GM18861 (cell line): ENCODE results near the gene AGO4.
"Not testable (repeated sequence)": the region's sequence is repeated elsewhere in the genome, so short reads cannot be mapped to it uniquely, and the experiment has no call there.

ENCODE experiments used
- ATAC-seq: cut with Tn5 transposase; IDR thresholded peaks from one replicate; pipeline ENCODE4 v1.9.1; 2021; ENCODE audit not compliant: unreplicated experiment

The AGO4 gene

DNA sequence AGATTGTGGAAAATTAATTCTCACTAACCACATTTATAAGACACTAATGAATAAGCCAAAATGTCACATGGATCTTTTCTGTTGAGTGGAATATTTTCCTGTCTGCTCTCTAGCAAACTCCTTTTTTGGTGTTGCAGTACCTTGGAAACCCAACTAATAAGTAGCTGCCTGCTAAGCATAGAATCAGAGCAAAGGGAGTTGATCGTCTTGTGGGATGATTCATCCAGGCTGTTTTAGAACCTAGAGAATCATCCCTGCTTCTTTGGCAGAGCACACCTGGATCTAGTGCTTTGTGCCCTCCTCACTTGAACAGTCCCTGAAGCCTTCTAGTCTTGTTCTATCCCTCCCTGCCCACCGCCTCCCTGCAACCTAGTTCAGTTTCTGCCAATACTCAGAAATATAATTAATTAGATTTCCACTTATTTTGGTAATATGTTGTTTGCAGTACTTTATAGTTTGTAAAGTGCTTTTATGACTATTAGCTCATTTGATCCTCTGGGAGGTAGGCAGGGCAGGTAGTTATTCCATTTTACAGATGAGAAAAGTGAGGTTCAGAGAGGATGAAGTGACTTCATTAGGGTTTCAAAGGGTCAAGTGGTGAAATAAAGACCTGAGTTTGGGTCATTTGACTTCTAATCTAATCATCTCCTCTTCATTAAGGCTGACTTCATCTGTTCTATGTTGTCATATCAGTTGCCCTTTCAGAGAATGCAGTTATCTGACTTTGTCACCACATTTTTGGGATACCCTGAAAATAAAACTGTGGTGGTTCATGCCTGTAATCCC lies 2.5 kb downstream of the AGO4 start:
- no peak for ATAC-seq

DNA sequence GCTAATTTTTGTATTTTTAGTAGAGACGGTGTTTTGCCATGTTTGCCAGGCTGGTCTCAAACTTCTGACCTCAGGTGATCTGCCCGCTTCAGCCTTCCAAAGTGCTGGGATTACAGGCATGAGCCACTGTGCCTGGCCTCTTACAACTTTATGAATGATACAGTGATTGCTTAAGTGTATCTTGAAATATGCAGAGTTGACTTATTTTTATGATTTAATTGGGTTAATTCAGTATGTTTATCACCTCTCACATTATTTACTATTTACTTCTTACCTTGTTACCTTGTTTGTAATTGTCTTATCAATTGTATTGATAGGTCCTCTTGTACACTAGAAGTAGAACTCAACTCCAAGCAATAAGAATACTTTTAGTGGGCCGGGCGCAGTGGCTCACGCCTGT lies 4.9 kb downstream of the AGO4 start:
- not testable (repeated sequence) for ATAC-seq

DNA sequence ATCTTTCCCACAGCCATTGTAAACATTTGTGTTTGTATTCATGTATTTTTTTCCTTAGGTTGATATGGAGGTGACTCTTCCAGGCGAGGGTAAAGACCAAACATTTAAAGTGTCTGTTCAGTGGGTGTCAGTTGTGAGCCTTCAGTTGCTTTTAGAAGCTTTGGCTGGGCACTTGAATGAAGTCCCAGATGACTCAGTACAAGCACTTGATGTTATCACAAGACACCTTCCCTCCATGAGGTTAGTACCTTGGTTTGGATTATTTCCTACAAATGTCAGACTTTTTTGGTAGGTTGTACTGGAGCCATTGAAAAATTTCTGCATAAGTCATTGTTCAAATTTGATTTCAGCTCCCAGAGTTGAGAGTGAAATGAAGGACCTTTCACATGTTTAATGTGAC lies 17.4 kb downstream of the AGO4 start:
- ATAC-seq = no peak

DNA sequence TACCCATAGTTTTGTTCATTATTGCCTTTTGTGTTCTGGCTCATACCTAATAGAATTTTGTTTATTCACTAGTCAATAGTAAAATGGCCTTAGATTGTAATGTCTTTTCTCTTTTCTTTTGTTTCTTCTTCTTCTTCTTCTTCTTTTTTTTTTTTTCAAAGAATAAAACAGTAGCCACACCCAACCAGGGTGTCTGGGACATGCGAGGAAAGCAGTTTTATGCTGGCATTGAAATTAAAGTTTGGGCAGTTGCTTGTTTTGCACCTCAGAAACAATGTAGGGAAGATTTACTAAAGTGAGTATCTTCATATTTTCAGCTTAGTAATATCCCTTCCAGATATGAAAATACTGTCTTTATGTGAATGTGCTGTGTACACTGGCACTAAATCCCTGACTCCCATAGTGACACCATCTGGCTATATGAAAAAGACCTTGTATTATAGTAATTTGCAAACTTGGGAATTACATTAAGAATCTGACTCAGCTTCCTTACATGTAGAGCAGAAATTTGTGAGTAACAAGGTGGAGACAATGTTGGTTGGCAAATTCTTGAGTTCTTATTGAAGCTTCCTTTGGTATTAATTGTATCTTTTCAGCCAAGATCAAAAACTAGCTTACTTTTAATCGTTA lies 24.6 kb downstream of the AGO4 start:
- ATAC-seq = no peak

DNA sequence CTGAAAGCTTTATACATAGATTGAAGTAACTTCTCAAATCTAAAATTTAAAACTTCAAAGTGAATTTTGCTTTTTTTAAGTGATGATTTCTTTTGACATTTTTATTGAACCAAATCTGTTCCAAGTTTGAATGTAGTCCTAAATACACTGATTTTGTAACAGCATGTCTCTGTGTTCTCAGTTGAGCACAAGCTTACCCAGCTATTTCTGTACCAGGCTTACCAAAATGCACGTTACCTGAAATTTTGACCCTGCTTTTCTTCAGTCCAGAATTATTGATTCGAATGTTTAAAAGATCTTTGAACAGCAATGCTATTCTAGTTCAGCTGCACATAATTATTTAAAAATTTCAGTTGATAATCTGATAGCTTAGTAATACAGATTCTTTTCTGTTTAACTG lies 25.6 kb downstream of the AGO4 start:
- ATAC-seq = no peak

DNA sequence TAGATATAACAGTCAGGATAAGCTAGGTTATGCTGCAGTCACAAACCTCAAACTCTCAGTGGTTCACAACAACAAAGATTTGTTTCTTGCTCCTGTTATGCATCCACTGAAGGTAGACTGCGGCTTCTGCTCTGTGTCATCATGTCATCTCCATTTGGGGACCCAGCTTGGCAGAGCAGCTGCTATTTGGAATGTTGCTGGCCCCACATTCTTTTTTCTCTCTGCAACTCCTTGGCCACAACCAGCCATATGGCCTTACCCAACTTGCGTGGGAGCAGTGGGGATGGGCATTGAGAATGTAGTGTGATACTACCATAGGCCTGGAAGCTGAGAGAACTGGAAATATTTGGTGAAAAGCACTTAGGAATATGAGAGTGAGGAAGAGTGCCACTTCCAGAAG lies 26.4 kb downstream of the AGO4 start:
- ATAC-seq = no peak

DNA sequence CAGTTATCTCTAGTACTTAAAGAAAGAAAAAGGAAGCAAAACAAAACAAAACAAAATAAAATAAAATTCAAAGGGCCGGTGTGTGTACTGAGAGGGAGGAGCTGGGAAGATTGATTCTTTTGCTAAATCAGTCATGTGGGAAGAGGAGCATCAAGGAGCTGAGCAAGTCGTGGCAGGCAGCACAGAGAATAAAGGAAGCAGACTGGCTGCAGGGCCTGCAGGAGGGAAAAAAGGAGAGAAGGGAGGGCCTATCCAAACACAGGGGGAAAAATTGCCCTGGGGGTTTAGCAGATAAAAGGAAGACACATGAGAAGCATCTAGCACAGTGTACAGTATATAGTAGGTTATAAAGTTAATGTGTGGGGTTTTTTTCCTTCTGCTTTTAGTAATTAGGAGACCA lies 27.6 kb downstream of the AGO4 start:
- ATAC-seq = no peak

DNA sequence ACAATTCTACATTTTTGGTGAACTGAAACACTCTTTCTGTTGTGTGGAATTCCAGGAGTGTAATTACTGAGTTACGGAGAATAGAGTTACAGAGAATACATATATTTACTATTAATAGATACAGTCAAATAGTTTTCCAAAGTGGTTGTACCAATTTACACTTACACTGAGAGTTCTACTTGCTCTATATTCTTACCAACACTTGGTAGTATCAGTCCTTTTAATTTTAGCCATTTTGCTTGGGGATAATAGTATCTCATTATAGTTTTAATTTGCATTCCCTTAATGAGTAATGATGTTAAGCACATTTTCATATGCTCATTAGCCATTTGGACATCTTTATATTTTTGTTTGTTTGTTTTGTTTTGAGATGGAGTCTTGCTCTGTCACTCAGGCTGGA lies 28.9 kb downstream of the AGO4 start:
- no peak for ATAC-seq

DNA sequence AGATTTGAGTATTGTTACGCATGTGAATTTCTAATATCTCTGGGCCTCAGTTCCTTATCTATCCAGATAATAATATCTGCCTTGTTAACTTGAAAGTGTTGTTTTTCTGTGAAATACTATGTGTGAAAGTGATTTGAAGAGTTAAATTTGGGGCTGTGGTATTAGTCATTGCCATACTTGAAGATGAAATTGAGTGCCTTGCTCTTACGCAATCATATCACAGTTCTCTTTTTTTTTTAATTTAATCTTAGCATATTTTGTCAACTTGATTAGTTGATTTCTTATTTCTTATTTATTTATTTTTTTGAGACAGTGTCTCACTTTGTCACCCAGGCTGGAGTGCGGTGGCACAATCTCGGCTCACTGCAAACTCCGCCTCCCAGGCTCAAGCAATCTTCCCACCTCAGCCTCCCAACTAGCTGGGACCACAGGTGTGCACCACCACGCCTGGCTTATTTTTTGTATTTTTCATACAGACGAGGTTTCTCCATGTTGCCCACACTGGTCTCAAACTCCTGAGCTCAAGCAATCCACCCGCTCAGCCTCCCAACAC lies 31.0 kb downstream of the AGO4 start:
- no peak for ATAC-seq

DNA sequence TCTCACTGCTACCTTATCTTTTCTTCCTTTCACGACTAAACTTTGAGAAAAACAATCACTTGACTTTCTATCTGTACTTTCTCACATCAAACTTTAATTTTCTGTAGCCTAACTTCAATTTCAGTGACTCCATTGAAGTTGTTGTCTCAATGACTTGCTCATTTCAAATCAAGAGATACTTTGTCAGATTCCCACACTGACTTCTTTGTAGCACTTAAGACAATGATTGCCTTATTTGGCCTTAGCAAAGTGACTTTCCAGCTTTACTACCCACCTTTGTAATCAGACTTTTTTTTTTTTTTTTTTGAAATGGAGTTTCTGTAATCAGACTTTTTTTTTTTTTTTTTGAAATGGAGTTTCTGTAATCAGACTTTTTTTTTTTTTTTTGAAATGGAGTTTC lies 37.0 kb downstream of the AGO4 start:
- ATAC-seq = no peak

DNA sequence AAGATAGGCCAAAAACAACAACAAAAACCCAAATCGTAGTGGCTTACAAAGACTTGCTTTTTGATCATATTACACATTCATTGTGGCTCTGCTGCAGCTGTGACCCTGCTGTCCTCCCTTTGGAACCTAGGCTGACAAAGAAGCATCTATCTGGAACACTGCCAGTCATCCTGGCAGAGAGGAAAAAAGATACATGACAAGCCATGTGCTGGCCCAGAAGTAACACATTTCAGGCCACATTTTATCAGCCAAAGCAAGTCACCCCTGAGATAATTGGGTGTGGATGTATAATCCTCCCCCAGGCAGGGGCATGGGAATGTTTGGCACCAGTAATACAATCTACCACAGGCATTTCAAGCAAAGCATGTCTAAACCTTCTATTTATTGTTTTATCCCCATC lies 38.0 kb downstream of the AGO4 start:
- ATAC-seq = no peak

DNA sequence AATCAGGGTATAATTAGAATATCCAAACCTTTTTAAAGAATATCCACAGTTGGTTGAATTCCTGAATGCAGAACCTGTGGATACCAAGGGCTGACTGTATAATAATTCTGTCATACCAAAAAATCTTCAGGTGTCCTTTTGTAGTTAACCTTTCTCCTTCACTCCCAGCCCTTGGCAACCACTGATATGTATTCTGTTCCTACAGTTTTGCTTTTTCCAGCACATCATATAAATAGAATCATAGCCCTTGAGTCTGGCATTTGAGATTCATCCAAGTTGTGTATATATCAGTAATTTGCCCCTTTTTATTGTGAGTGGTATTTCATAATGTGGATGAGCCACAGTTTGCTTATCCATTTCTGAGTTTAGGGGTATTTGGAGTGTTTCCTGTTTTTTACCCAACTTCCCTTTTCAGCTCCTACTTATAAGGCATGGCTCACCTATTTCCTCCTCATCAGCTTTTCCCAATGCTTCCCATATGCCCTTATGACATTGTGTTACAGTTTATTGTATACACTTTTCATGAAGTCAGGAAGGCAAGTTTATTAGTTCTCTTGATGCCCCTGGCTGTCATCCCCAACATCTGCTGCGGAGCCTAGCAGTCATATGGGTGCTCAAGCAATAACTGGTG lies 40.2 kb downstream of the AGO4 start:
- no peak for ATAC-seq

DNA sequence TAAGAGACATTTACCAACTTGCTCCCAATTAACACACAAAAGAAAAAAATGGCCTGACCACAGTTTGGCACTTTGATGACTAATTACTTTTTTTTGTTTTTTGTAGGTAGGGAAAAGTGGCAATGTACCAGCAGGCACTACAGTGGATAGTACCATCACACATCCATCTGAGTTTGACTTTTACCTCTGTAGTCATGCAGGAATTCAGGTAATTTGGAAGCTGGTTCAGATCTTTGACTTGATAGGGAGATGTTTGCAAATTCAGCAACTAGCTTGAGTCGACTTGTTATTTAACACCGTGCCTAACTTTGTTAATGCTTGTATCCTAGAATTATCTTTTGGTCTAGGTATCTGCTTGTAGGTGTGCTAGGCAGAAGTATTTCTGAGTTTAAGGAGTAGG lies 42.2 kb downstream of the AGO4 start:
- ATAC-seq = no peak

DNA sequence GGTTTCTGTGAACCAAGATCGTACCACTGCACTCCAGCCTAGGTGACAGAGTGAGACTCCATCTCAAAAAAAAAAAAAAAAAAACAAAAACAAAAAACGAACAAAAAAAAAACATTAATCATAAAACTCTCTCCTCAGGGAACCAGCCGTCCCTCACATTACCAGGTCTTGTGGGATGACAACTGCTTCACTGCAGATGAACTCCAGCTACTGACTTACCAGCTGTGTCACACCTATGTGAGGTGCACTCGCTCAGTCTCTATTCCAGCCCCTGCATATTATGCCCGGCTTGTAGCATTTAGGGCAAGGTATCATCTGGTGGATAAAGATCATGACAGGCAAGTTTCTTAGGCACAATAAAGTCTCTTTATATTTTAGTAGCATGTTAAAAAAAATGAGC lies 42.9 kb downstream of the AGO4 start:
- ATAC-seq = no peak

DNA sequence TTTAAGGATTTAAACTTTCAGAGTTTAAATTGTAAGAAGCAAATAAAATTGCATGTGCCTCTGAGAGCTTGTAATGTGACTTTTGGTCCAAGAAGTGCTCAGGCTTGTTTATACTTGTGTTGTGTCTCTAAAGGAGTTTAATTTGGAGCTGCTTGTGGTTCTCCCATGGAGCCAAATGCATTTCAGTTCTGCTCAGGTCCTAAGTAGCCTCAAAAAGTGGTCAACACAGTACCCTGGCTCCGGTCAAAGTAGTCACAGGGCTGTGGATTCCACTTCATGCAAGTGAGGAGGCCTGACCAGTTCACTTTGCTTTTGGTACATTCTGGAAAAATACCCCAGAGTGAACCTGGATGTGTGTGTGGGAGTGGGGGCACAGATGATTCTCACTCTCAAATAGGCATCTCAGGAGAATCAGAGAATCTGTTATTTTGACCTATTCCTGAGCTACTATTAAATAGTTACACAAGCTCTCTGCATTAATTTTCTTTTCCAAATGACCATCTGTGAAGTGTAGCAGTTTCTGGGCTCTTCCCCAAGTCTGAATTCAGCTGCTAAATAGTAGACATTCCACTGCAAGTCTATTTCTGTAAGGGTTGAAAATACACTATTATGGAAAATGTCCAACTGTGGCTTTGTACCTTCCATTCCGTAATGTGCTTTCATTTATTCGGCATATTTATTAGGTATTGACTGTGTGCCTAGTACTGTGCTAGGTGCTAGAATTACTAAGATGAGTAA lies 43.5 kb downstream of the AGO4 start:
- ATAC-seq = no peak

DNA sequence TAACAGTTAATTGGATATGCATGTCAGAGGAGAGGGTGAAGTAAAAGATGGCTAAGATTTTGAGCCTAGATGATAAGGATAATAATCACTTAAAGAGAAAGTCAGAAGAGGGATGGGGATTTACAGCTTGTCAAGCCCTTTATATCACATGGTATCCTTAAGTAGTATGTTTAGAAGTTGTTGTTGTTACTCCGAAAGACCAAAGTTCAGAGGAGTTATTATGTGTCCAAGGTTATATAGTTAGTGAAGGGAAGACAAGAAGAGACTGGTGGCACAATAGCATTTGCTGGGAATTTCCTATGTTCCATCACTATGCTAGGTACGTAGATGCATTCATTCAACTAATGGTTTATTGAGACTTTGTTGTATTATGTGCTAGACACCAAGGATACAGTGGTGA lies 44.4 kb downstream of the AGO4 start:
- ATAC-seq = no peak

DNA sequence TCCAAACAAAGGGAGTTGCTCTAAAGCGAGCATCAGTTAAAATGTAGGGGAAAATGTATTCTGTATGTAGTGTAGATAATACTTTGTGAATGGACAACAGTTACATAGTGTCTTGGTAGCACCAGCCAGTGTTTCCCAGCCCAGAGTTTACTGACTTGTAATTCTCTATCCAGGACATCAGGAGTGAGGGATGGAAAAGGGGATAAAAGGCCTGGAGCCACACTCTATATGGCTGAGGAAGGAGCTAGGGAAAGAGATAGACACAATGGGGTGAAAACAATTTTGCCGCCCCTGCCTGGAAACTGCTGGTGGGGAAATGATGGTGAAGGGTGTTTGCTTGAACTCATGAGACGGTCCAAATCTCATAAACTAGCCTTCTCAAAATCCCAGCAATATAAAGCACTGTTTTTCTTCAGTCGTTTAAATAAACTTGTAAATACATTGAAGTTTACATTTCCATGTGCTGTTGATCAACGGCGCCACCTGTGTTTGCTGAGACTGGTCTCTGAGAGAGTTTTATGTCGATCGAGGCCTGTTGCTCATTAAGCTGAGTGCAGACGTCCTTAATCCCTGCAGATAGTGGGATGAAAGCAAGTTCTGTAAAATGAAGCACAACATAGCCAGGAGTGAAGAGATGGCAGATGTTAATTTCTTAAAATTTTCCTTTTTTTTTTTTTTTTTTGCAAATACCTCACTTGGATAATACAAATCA lies 47.3 kb downstream of the AGO4 start:
- no peak for ATAC-seq

DNA sequence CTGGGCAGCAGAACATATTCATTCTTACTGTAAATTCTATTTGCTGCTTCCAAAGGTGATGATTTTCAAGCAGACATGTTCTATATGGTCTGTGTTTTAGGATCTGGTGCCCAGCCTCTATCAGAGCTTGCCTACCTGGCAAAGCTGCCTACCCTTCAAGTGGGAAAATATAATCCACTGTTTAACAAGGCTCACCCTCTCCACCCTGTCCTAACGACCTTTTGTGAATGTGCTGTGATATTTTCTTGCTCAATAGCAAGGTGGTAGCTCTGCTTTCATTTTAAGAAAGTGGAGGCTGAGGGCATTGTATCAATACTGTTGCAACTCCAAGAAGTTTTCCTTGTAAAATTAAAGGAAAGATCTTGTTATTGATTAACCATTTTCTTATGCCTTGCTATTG lies 49.1 kb downstream of the AGO4 start:
- ATAC-seq = no peak

DNA sequence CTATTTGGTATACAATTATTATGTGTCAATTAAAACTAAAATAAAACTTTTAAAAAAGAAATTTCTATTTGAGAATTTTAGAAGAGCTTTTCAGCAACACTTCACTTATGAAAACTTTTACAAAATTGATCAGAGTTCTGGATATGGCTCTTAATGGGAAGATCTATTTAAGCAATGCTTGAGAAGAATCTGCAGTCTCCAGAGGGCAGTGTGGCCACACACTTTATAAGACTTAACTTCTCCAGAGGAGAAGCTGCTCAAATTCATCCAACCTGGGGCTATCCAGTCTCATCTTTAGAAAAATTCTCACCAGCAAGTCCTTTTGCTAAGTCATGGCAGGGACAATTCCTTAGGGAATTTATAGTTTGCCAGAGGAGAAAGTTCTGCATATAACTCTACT lies 50.0 kb downstream of the AGO4 start:
- ATAC-seq = no peak

DNA sequence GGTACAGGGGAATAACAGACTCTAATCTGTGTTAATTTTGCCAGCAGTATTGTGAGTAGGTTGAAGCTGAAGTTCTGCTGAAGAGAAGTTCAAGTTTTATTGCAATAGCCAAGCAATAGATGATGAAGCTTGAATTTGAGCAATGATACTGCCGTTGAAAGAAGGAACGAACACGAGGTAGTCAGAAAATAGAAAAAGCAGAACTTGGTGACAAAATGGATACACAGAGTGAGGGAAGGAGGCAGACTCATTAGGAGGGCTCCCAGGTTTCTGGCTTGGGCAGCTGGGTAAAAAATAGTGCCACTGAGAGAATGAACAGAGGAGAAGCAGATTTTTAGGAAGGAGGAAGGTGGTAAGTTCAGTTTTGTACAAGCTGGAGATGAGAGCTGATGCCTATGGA lies 52.9 kb downstream of the AGO4 start:
- ATAC-seq = no peak

DNA sequence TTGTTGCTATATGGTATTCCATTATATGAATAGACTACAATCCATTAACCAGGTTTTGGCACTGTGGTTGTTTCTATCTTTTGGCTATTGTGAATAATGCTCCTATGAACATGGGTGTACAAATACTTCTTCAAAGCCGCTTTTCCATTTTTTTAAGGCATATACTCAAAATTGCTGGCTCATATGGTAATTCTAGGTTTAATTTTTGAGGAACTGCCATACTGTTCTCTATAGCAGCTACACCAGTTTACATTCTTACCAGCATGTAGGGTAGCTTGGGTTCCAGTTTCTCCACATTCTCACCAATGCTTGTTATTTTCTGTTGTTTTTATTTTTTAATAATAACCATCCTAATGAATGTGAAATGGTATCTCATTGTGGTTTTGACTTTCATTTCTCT lies 55.3 kb downstream of the AGO4 start:
- no peak for ATAC-seq
